ENCODE measurements around the gene HOXB4.

HOXB4 gene

DNA sequence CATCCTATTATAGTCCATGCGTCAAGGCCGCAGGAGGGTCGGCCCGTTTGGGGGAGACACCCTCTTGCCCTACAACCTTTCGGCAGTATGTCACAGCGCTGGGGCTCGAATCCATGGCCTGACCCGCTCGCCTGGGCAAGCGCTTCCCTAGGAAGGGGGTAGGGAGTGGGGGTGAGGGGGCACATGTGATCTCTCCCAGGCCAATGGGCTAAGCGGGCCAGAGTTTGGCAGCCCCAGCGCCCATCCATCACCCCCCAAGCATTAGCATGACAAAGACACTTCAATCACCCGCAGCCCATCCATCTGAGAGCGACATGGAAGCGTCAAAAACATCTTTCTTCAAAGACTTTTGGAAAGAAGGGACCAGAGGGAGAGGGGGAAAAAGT is 47.3 kb downstream of the HOXB4 start, which contains the start of gene HOXB1:
Gene HOXB1 (minus strand): TSS at position 125 of the 386 bp plus-strand sequence. CDS start 107 bp downstream, at position 18.
- DNase-seq (ENCODE audit: low spot score in 2 of 2) (no peak), ATAC-seq (replicated peaks; ENCODE audit: extremely low read depth, poor library complexity, severe bottlenecking) (no peak)
- Mint-ChIP-seq H3K4me3 (no peak within 1 kb of the TSS), H3K4me1 (no peaks in the 10 kb centered on the region), H3K27ac (ENCODE audit: low read depth) (no peak within 1 kb of the TSS), H3K9me3 (no peaks in the 10 kb centered on the region), H3K27me3 (peaks cover 10% of the 10 kb centered on the region), H3K36me3 (ENCODE audit: insufficient read depth) (no peaks in the 10 kb centered on the region)

GRCh38 chr17:48530208-48530886 is 47.8 kb downstream of the HOXB4 start:
- ATAC-seq (replicated peaks; ENCODE audit: extremely low read depth, poor library complexity, severe bottlenecking), result no peak
- Mint-ChIP-seq H3K9me3 (no peaks in the 10 kb centered on the region), H3K27me3 (peaks cover 15% of the 10 kb centered on the region), H3K27ac (ENCODE audit: low read depth) (no peak overlapping the region), H3K4me1 (no peaks in the 10 kb centered on the region), H3K4me3 (no peak overlapping the region), H3K36me3 (ENCODE audit: insufficient read depth) (no peaks in the 10 kb centered on the region)
- DNase-seq (ENCODE audit: low spot score in 2 of 2), result no peak

DNA sequence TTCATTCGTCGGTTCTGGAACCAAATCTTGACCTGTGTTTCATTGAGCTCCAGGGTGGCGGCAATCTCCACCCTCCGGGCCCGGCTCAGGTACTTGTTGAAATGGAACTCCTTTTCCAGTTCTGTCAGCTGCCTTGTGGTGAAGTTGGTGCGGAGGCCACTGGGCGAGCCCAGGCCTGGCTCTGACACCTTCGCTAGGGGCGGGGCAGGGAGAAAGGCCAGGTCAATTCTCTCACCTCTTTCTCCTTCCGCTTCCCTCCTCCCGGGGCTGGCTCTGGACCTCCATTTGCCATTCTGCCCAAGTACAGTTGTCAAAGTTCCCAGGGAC is 48.5 kb downstream of the HOXB4 start:
- H3K9me3 Mint-ChIP-seq, result no peaks in the 10 kb centered on the region
- H3K27ac Mint-ChIP-seq (ENCODE audit: low read depth), result no peak overlapping the region
- H3K36me3 Mint-ChIP-seq (ENCODE audit: insufficient read depth), result no peaks in the 10 kb centered on the region
- peaks cover 22% of the 10 kb centered on the region for H3K27me3 Mint-ChIP-seq
- H3K4me1 Mint-ChIP-seq, result no peaks in the 10 kb centered on the region
- no peak overlapping the region for H3K4me3 Mint-ChIP-seq
- no peak for DNase-seq (ENCODE audit: low spot score in 2 of 2)
- no peak for ATAC-seq (replicated peaks; ENCODE audit: extremely low read depth, poor library complexity, severe bottlenecking)

GRCh38 chr17:48528936-48529682 is 49.0 kb downstream of the HOXB4 start:
- ATAC-seq (replicated peaks; ENCODE audit: extremely low read depth, poor library complexity, severe bottlenecking) (no peak), DNase-seq (ENCODE audit: low spot score in 2 of 2) (no peak)
- H3K4me3 Mint-ChIP-seq, result no peak overlapping the region
- H3K9me3 Mint-ChIP-seq, result no peaks in the 10 kb centered on the region
- peaks cover 28% of the 10 kb centered on the region for H3K27me3 Mint-ChIP-seq
- no peaks in the 10 kb centered on the region for H3K36me3 Mint-ChIP-seq (ENCODE audit: insufficient read depth)
- H3K4me1 Mint-ChIP-seq, result no peaks in the 10 kb centered on the region
- H3K27ac Mint-ChIP-seq (ENCODE audit: low read depth), result no peak overlapping the region

- Mint-ChIP-seq H3K9me3 (no peaks in the 10 kb centered on the region), H3K36me3 (ENCODE audit: insufficient read depth) (no peaks in the 10 kb centered on the region), H3K27ac (ENCODE audit: low read depth) (no peak overlapping the region), H3K4me3 (no peak overlapping the region), H3K27me3 (peaks cover 35% of the 10 kb centered on the region), H3K4me1 (no peaks in the 10 kb centered on the region)
- DNase-seq (ENCODE audit: low spot score in 2 of 2) (no peak), ATAC-seq (replicated peaks; ENCODE audit: extremely low read depth, poor library complexity, severe bottlenecking) (no peak)
Measured at GRCh38 chr17:48528153-48528935, 49.8 kb downstream of the HOXB4 start.

DNA sequence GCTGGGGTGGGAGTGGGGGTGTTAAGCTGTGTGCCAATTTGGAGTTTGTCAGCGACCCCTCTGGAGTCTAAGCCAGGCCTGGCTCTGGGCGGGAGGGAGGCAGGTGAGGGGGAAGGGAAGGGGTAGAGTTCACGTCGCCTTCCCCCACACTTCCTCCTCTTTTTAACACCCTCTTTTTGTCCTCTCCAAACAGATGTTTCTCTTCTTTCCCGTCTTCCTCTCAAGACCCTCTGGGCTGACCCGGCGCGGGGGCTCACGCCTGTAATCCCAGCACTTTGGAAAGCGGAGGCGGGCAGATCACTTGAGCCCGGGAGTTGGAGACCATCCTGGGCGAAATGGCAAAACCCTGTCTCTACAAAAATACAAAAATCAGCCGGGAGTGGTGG is 50.6 kb downstream of the HOXB4 start:
- Mint-ChIP-seq H3K27ac (ENCODE audit: low read depth) (no peak overlapping the region), H3K9me3 (no peaks in the 10 kb centered on the region), H3K36me3 (ENCODE audit: insufficient read depth) (no peaks in the 10 kb centered on the region), H3K27me3 (peaks cover 43% of the 10 kb centered on the region), H3K4me1 (no peaks in the 10 kb centered on the region), H3K4me3 (no peak overlapping the region)
- ATAC-seq (replicated peaks; ENCODE audit: extremely low read depth, poor library complexity, severe bottlenecking) (no peak), DNase-seq (ENCODE audit: low spot score in 2 of 2) (no peak)

DNA sequence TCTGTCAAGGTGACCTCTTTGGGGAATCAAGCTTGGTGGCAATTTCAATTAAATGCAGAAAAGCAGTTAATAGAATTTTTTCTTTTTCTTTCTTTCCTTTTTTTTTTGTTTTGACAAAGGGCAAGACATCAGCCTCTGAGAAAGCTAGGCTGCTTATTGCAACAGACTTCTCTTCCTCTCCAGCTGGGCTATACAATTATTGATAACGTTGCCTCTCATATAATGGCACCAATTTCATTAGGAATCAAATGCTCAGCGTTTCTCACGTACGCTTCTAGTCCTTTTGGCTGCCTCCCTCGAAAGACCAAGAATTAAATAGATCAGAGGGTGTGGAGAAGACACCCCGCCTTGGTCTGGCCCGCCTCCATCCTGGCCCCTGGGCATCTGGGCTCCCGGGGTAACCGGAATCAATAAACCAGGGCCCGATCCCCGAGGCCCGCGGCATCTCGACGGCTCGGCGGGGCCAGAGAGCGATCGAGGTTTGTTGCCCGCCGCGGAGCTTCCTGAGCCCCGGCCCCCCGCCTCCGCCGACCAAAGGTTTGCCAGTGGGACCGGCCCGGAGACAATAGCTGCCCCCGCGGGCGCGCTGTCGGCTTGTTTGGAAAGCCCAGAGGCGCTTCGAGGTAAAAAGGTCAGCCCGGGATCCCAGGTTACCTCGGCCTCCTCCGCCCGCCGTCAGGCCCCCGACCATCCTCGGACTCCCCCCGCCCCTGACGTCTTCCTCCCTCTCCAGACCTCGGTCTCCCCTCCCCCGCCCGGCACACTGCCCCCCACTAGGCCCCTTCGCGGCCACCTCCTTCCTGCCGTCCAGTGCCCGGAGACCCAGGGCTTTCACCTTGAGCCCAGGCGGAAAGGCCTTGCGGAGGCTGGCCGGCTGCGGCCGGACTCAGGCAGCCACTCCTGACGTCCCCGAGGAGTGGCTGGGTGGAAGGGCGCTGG is 51.3 kb downstream of the HOXB4 start:
- Mint-ChIP-seq H3K4me1 (no peaks in the 10 kb centered on the region), H3K27ac (ENCODE audit: low read depth) (no peak overlapping the region), H3K9me3 (no peaks in the 10 kb centered on the region), H3K36me3 (ENCODE audit: insufficient read depth) (no peaks in the 10 kb centered on the region), H3K27me3 (peaks cover 50% of the 10 kb centered on the region), H3K4me3 (no peak overlapping the region)
- DNase-seq (ENCODE audit: low spot score in 2 of 2), result no peak
- ATAC-seq (replicated peaks; ENCODE audit: extremely low read depth, poor library complexity, severe bottlenecking), result no peak

Data from central memory CD8-positive, alpha-beta T cell (primary cell).